A673 (cell line): Measurements from ENCODE around the gene LRRN3.

Source experiments
- CTCF ChIP-seq: fragments of 300-800, 200-600 bp; sonication (generic); conservative IDR thresholded peaks from 2 replicates; pipeline ENCODE4 v1.5.1; 2017; ENCODE audit warnings: low read depth, mild to moderate bottlenecking, antibody characterized with exemption, low read length, moderate library complexity, mixed read lengths
- EZH2 ChIP-seq: fragments of 200-600 bp; sonication (generic); IDR thresholded peaks from 2 replicates; pipeline ENCODE4 v1.6.1; 2017; ENCODE audit warnings: borderline replicate concordance, low read depth, mild to moderate bottlenecking, mixed read lengths, antibody characterized with exemption, low read length; ENCODE audit not compliant: poor library complexity, severe bottlenecking

- TF ChIP-seq CTCF (no peak), EZH2 (no peak)
Measured at GRCh38 chr7:111057066-111057465, 33.9 kb upstream of the LRRN3 start.
